GM23248 (cell line): ENCODE data around the gene GPER1. TPM values are rescaled to one million over a fixed set of nuclear protein-coding genes. Genes with fewer than 3 reads are reported as not detected.

ENCODE experiments used
- DNase-seq: peaks from one replicate; pipeline ENCODE4 v3.0.0-alpha.2; 2015
- H2AFZ ChIP-seq: fragments of 200-600 bp; sonication (generic); 2 replicates; pipeline ENCODE4 v1.6.1; 2016; ENCODE audit warnings: antibody characterized with exemption
- H3F3A ChIP-seq: fragments of 200-600 bp; sonication (generic); 2 replicates; pipeline ENCODE4 v1.6.1; 2016; ENCODE audit warnings: mild to moderate bottlenecking, antibody characterized with exemption, mixed run types; ENCODE audit not compliant: insufficient read depth
- H3K27ac ChIP-seq: fragments of 200-600 bp; sonication (generic); 2 replicates; pipeline ENCODE4 v1.5.1; 2016; ENCODE audit warnings: mild to moderate bottlenecking
- H3K27me3 ChIP-seq: fragments of 200-600 bp; sonication (generic); replicated peaks from 2 replicates; pipeline ENCODE4 v1.6.1; 2016; ENCODE audit warnings: mild to moderate bottlenecking; ENCODE audit not compliant: insufficient read depth
- H3K36me3 ChIP-seq: fragments of 200-600 bp; sonication (generic); 2 replicates; pipeline ENCODE4 v1.6.1; 2016; ENCODE audit warnings: low read depth, mild to moderate bottlenecking
- H3K4me1 ChIP-seq: fragments of 200-600 bp; sonication (generic); 2 replicates; pipeline ENCODE4 v1.6.1; 2016; ENCODE audit warnings: mild to moderate bottlenecking; ENCODE audit not compliant: insufficient read depth
- H3K4me2 ChIP-seq: fragments of 200-600 bp; sonication (generic); one replicate; pipeline ENCODE4 v1.6.1; 2016; ENCODE audit warnings: mild to moderate bottlenecking; ENCODE audit not compliant: unreplicated experiment
- H3K4me3 ChIP-seq: fragments of 200-600 bp; sonication (generic); 2 replicates; pipeline ENCODE4 v1.5.1; 2016; ENCODE audit warnings: mild to moderate bottlenecking
- H3K79me2 ChIP-seq: fragments of 200-600 bp; sonication (generic); 2 replicates; pipeline ENCODE4 v1.6.1; 2016; ENCODE audit warnings: mild to moderate bottlenecking; ENCODE audit not compliant: insufficient read depth
- H3K9ac ChIP-seq: fragments of 200-600 bp; sonication (generic); 2 replicates; pipeline ENCODE4 v1.6.1; 2016; ENCODE audit warnings: mild to moderate bottlenecking
- H3K9me2 ChIP-seq: fragments of 200-600 bp; sonication (generic); 2 replicates; pipeline ENCODE4 v1.6.1; 2016; ENCODE audit warnings: mixed run types, mild to moderate bottlenecking, moderate library complexity; ENCODE audit not compliant: insufficient read depth
- H3K9me3 ChIP-seq: fragments of 200-600 bp; sonication (generic); one replicate; pipeline ENCODE4 v1.6.1; 2017; ENCODE audit warnings: low read depth
- H4K20me1 ChIP-seq: fragments of 200-600 bp; sonication (generic); 2 replicates; pipeline ENCODE4 v1.6.0; 2016; ENCODE audit not compliant: insufficient read depth
- EZH2 ChIP-seq: fragments of 200-600 bp; sonication (generic); IDR thresholded peaks from 2 replicates; pipeline ENCODE4 v1.6.1; 2018; ENCODE audit warnings: antibody characterized with exemption, mild to moderate bottlenecking; ENCODE audit not compliant: insufficient read depth, poor library complexity, severe bottlenecking
- EZH2phosphoT487 ChIP-seq: fragments of 200-600 bp; sonication (generic); IDR thresholded peaks from 2 replicates; pipeline ENCODE4 v1.6.1; 2018; ENCODE audit warnings: antibody characterized with exemption, moderate library complexity, mild to moderate bottlenecking, low read depth; ENCODE audit not compliant: insufficient read depth
- WGBS, 2 experiments: methylation state at CpG; one replicate each; pipeline ENCODE4 v1.1.6; 2015 to 2017; ENCODE audit warnings: low lambda C conversion rate in 2 of 2, low coverage in 1 of 2; ENCODE audit errors: missing lambda C conversion rate in 2 of 2; 5-methylcytosine and 5-hydroxymethylcytosine counted together
- in situ Hi-C: fragments of 300-500 bp; cut with MboI; formaldehyde crosslinking; loops from 2 replicates; pipeline ENCODE4 v1.15.0; 2020
- polyA plus RNA-seq: library from polyadenylated mRNA; unstranded; fragments of >200 nt; fragmentation: Nextera tagmentation; extraction: Ambion mirVana; gene quantifications from 2 replicates; pipeline ENCODE4 v1.2.1, GENCODE V29; 2016
- total RNA-seq: library from RNA; depleted of rRNA; stranded (reverse); fragments of >200 nt; shearing (Covaris generic); gene quantifications from 2 replicates; pipeline ENCODE4 v1.2.3, GENCODE V29; 2014

The GPER1 gene
- total and polyA plus RNA-seq, 2 experiments from 2014 or later: 5.6 to 6.7 TPM

DNA sequence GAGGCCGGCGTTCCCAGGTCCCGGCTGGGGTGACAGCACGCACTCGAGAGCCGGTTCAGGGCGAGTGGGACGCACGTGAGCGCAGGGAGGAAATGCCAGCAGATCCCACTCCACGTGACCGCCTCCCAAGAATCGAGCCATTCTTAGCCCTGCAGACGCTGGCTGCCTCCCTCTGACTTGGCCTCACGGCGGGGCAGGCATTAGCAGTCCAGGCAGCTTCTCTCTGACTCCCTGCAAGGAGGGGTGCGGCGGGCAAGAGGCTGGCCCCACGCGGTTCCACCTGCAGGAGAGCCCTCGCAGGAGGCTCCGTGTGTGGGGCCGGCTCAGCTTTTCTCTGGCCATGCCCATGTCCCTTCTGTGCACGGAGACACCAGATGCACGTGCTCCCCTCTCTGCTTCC lies 33.5 kb upstream of the GPER1 start:
- Histone ChIP-seq H3K9me2 (no peaks in the 10 kb centered on the region), H3K4me3 (no peak overlapping the region), H3K36me3 (no peaks in the 10 kb centered on the region), H3K27ac (no peak overlapping the region), H4K20me1 (no peaks in the 10 kb centered on the region), H2AFZ (no peak overlapping the region), H3K9ac (no peak overlapping the region), H3K4me1 (no peaks in the 10 kb centered on the region), H3K9me3 (no peaks in the 10 kb centered on the region), H3K4me2 (no peak overlapping the region), H3K27me3 (no peaks in the 10 kb centered on the region), H3F3A (no peaks in the 10 kb centered on the region), H3K79me2 (no peaks in the 10 kb centered on the region)
- in situ Hi-C loops: no loop called here
- DNase-seq: no peak
- TF ChIP-seq EZH2phosphoT487 (no peak), EZH2 (no peak)
- WGBS, 2 experiments: 85 to 90% methylated on average over 20 to 25 of the region's 25 CpGs

- no peak for TF ChIP-seq EZH2
- TF ChIP-seq EZH2phosphoT487: no peak
- WGBS, 2 experiments: 66 to 69% methylated on average over 32 of the region's 32 CpGs
- no peaks in the 10 kb centered on the region for H3K27me3 ChIP-seq
- in situ Hi-C loops: no loop called here
- no peak overlapping the region for H3K9ac ChIP-seq
- no peaks in the 10 kb centered on the region for H3K79me2 ChIP-seq
- no peaks in the 10 kb centered on the region for H3K9me2 ChIP-seq
- no peak overlapping the region for H3K4me2 ChIP-seq
- no peak overlapping the region for H3K4me3 ChIP-seq
- no peaks in the 10 kb centered on the region for H4K20me1 ChIP-seq
- H3K36me3 ChIP-seq: no peaks in the 10 kb centered on the region
- no peaks in the 10 kb centered on the region for H3K4me1 ChIP-seq
- DNase-seq: no peak
- no peaks in the 10 kb centered on the region for H3K9me3 ChIP-seq
- H3F3A ChIP-seq: no peaks in the 10 kb centered on the region
- H2AFZ ChIP-seq: no peak overlapping the region
- H3K27ac ChIP-seq: no peak overlapping the region
These were observed 33.0 kb upstream of the GPER1 start for GRCh38 chr7:1054861-1055450.

DNA sequence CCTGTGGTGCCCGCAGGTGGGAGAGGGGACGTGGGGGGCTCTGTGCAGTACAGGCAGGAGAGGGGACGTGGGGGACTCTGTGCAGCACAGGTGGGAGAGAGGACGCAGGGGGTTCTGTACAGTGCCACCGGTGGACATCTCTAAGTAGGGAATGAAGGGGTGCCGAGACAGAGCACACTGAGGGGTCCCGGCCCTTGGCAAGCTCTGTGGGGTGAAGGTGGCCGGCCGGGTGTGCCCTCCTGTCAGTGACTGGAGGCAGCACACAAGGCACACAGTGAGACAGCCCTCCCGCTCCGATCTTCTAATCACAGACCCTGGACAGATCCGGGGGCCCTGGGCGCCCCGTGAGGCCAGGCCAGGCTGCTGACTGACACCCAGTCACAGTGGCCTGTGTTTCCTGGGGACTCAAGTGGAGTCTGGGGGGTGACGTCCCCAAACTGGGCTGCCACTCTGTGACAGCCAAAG lies 32.4 kb upstream of the GPER1 start:
- H3K4me3 ChIP-seq: no peak overlapping the region
- H3K9me3 ChIP-seq: no peaks in the 10 kb centered on the region
- WGBS, 2 experiments: 89% methylated on average over 7 to 15 of the region's 15 CpGs
- no peak overlapping the region for H2AFZ ChIP-seq
- H3K4me1 ChIP-seq: no peaks in the 10 kb centered on the region
- no peak overlapping the region for H3K27ac ChIP-seq
- no peaks in the 10 kb centered on the region for H3K79me2 ChIP-seq
- H3K4me2 ChIP-seq: no peak overlapping the region
- H3K9ac ChIP-seq: no peak overlapping the region
- H3K9me2 ChIP-seq: no peaks in the 10 kb centered on the region
- no peaks in the 10 kb centered on the region for H3F3A ChIP-seq
- no peak for DNase-seq
- H4K20me1 ChIP-seq: no peaks in the 10 kb centered on the region
- no peaks in the 10 kb centered on the region for H3K27me3 ChIP-seq
- in situ Hi-C loops: no loop called here
- no peak for TF ChIP-seq EZH2
- no peak for TF ChIP-seq EZH2phosphoT487
- H3K36me3 ChIP-seq: no peaks in the 10 kb centered on the region

GRCh38 chr7:1055956-1056784 lies 31.7 kb upstream of the GPER1 start:
- H3F3A ChIP-seq: no peaks in the 10 kb centered on the region
- TF ChIP-seq EZH2phosphoT487: no peak
- no peak for TF ChIP-seq EZH2

More at GRCh38 chr7:1055956-1056784, 31.7 kb upstream of the GPER1 start:
- Histone ChIP-seq H3K4me2 (no peak overlapping the region), H3K27ac (no peak overlapping the region), H3K9me3 (no peaks in the 10 kb centered on the region), H3K9ac (no peak overlapping the region), H3K79me2 (no peaks in the 10 kb centered on the region), H3K4me3 (no peak overlapping the region), H2AFZ (no peak overlapping the region), H3K36me3 (no peaks in the 10 kb centered on the region), H3K9me2 (no peaks in the 10 kb centered on the region), H4K20me1 (no peaks in the 10 kb centered on the region), H3K4me1 (no peaks in the 10 kb centered on the region), H3K27me3 (no peaks in the 10 kb centered on the region)
- DNase-seq: no peak
- WGBS, 2 experiments: 94% methylated on average over 34 to 36 of the region's 36 CpGs
- in situ Hi-C loops: no loop called here
